GM18858 (cell line): Measurements from ENCODE around the gene C20orf202.
"Not testable (repeated sequence)": the region's sequence is repeated elsewhere in the genome, so short reads cannot be mapped to it uniquely, and the experiment has no call there.

ENCODE experiments used
- ATAC-seq: cut with Tn5 transposase; IDR thresholded peaks from one replicate; pipeline ENCODE4 v1.9.1; 2021; ENCODE audit not compliant: unreplicated experiment

C20orf202 gene

GRCh38 chr20:1242530-1242929 lies 39.3 kb downstream of the C20orf202 start:
- no peak for ATAC-seq

- ATAC-seq = no peak
Measured at GRCh38 chr20:1245578-1245977, 42.3 kb downstream of the C20orf202 start.

- no peak for ATAC-seq
Measured at GRCh38 chr20:1247689-1248088, 44.4 kb downstream of the C20orf202 start.

GRCh38 chr20:1250282-1250681 lies 47.0 kb downstream of the C20orf202 start:
- ATAC-seq = not testable (repeated sequence)

GRCh38 chr20:1252416-1252815 lies 49.2 kb downstream of the C20orf202 start:
- no peak for ATAC-seq

- ATAC-seq = no peak
Measured at GRCh38 chr20:1254254-1254653, 51.0 kb downstream of the C20orf202 start.

GRCh38 chr20:1255675-1256074 lies 52.4 kb downstream of the C20orf202 start:
- no peak for ATAC-seq
